Measurements from ENCODE around the gene NEURL1B. TPM values are rescaled to one million over a fixed set of nuclear protein-coding genes. Genes with fewer than 3 reads are reported as not detected.

Gene NEURL1B
- polyA plus RNA-seq, 1 of the 3 experiments (the other 2 are of a cell fraction), result 2.8 TPM

DNA sequence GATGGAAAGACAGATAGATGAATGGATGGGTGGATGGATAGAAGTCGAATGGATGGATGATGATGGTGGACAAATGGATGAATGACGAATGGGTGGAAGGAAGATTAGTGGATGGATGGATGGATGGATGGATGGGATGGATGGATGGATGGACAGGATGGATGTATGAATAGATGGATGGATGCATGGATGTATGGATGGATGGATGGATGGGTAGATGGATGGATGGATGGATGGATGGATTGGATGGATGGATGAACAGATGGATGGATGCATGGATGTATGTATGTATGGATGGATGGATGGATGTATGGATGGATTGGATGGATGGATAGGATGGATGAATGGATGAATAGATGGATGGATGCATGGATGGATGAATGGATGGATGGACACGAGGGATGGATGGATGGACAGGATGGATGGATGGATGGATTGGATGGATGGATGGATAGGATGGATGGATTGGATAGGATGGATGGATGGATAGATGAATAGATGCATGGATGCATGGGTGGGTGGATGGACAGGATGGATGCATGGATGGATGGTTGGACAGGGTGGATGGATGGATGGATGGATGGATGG, 77.6 kb downstream of the NEURL1B start (continued):
- TF ChIP-seq, protein P1, sequence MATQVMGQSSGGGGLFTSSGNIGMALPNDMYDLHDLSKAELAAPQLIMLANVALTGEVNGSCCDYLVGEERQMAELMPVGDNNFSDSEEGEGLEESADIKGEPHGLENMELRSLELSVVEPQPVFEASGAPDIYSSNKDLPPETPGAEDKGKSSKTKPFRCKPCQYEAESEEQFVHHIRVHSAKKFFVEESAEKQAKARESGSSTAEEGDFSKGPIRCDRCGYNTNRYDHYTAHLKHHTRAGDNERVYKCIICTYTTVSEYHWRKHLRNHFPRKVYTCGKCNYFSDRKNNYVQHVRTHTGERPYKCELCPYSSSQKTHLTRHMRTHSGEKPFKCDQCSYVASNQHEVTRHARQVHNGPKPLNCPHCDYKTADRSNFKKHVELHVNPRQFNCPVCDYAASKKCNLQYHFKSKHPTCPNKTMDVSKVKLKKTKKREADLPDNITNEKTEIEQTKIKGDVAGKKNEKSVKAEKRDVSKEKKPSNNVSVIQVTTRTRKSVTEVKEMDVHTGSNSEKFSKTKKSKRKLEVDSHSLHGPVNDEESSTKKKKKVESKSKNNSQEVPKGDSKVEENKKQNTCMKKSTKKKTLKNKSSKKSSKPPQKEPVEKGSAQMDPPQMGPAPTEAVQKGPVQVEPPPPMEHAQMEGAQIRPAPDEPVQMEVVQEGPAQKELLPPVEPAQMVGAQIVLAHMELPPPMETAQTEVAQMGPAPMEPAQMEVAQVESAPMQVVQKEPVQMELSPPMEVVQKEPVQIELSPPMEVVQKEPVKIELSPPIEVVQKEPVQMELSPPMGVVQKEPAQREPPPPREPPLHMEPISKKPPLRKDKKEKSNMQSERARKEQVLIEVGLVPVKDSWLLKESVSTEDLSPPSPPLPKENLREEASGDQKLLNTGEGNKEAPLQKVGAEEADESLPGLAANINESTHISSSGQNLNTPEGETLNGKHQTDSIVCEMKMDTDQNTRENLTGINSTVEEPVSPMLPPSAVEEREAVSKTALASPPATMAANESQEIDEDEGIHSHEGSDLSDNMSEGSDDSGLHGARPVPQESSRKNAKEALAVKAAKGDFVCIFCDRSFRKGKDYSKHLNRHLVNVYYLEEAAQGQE (IDR thresholded peaks at IDR 0.05; ENCODE audit: low read depth, low read length), result no peak

DNA sequence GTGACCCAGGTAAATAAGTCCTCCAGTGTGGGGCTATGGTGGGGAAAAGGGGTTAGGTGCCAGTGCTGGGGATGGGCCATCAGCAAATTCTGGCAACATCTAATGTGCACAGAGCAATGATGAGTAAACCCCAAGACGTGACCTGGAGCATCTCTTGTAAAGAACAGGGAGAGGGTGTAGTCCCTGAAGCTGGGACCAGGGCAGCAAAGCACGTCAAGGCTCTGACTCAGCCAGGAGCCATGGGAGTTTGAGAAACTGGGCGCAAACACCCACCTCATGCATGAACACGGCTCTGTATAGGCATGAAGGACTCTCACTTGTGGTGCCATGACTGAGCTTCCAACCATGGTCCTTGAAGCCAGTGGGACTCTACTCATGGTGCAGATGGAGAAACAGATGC, 78.1 kb downstream of the NEURL1B start:
- ChIA-PET CTCF (interaction anchor here (2.0 to 2.3 kb wide), 3 partner anchors 52 to 213 kb away, joined by 7 to 14 read pairs (median 9); partner anchors contain the start of gene DUSP1), POLR2A (interaction anchor here (1.7 kb wide), 1 partner anchor 52 kb away, joined by 7 read pairs; the partner anchor contains the start of gene DUSP1)
- H3K4me3 ChIP-seq (ENCODE audit: low read depth in 2 of 2, low read length in 1 of 2), result no peak overlapping the region

DNA sequence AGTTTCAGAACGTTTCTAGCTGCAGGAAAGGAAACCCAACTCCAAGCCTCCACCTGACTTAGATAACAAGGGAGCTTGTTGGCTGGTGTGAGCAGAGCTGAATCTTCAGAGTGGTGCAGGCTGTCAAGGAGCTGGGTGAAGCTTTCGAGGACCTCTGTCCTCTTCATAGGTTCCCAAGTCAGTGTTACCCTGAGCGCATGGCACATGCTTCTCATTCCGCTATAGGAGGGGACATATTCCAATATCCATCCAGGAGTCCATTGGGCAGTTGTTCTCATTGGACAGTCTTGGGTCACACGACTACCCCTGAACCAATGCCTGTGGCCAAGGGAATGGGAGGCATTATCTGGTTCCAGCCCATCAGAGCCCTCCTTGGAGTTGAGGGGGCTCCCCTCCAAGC, 79.6 kb downstream of the NEURL1B start:
- TF ChIP-seq, protein P2, sequence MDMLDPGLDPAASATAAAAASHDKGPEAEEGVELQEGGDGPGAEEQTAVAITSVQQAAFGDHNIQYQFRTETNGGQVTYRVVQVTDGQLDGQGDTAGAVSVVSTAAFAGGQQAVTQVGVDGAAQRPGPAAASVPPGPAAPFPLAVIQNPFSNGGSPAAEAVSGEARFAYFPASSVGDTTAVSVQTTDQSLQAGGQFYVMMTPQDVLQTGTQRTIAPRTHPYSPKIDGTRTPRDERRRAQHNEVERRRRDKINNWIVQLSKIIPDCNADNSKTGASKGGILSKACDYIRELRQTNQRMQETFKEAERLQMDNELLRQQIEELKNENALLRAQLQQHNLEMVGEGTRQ (IDR thresholded peaks at IDR 0.05; ENCODE audit: borderline replicate concordance, low read depth, low read length), result no peak
- TF ChIP-seq RFX5 (IDR thresholded peaks at IDR 0.05; ENCODE audit: low read length), result no peak
- TF ChIP-seq RCOR1 (IDR thresholded peaks at IDR 0.05; ENCODE audit: low read length), result no peak
- H2AFZ ChIP-seq (ENCODE audit: low read depth), result no peak overlapping the region
- no peak overlapping the region for H3K4me3 ChIP-seq (ENCODE audit: low read depth in 2 of 2, low read length in 1 of 2)
- WGBS (ENCODE audit: low lambda C conversion rate), result 75% methylated on average over 4 of the region's 5 CpGs
- H3K27me3 ChIP-seq (ENCODE audit: insufficient read depth), result no peaks in the 10 kb centered on the region
- H3K79me2 ChIP-seq (ENCODE audit: insufficient read depth), result no peaks in the 10 kb centered on the region
- peaks cover 5% of the 10 kb centered on the region in 2 experiments; a peak in 2 of 4 replicates for H3K4me1 ChIP-seq (ENCODE audit: control insufficient read depth in 1 of 2, insufficient read depth in 2 of 2, low read depth in 1 of 2, low read length in 1 of 2)
- POLR2A ChIA-PET, result interaction anchor here (1.7 kb wide), 1 partner anchor 50 kb away, joined by 7 read pairs; the partner anchor contains the start of gene DUSP1
- no peaks in the 10 kb centered on the region for H4K20me1 ChIP-seq (ENCODE audit: insufficient read depth)
- H3K9ac ChIP-seq, result no peak overlapping the region
- no peaks in the 10 kb centered on the region for H3K9me3 ChIP-seq
- CTCF ChIA-PET, result interaction anchor here (1.1 to 2.3 kb wide), 5 partner anchors 12 to 852 kb away, joined by 4 to 14 read pairs (median 7); partner anchors contain the start of gene DUSP1
- no peaks in the 10 kb centered on the region for H3K9me2 ChIP-seq
- H3K36me3 ChIP-seq (replicated peaks in 1 of 2; ENCODE audit: control insufficient read depth in 1 of 2, insufficient read depth in 2 of 2, low read length in 1 of 2), result no peaks in the 10 kb centered on the region
- H3K27ac ChIP-seq (ENCODE audit: low read depth in 2 of 2, low read length in 1 of 2), result no peak overlapping the region
- no peaks in the 10 kb centered on the region for H3F3A ChIP-seq (replicated peaks; ENCODE audit: insufficient read depth)
- DNase-seq, result no peak
- H3K4me2 ChIP-seq, result no peak overlapping the region

More for the DNA sequence above, 78.1 kb downstream of the NEURL1B start:
- peaks cover 5 to 13% of the 10 kb centered on the region in 2 experiments; a peak in 2 of 4 replicates for H3K4me1 ChIP-seq (ENCODE audit: control insufficient read depth in 1 of 2, insufficient read depth in 2 of 2, low read depth in 1 of 2, low read length in 1 of 2)
- no peak for DNase-seq
- H3K9ac ChIP-seq, result no peak overlapping the region
- H3K27me3 ChIP-seq (ENCODE audit: insufficient read depth), result no peaks in the 10 kb centered on the region
- TF ChIP-seq FOXM1 (IDR thresholded peaks at IDR 0.05; ENCODE audit: low read depth) (no peak), SMC3 (IDR thresholded peaks at IDR 0.05; ENCODE audit: low read depth, low read length) (no peak), FOXJ3 (CRISPR knock-in tag; IDR thresholded peaks at IDR 0.05) (no peak), YY1 (IDR thresholded peaks at IDR 0.05; ENCODE audit: low read depth) (no peak), TEAD4 (IDR thresholded peaks at IDR 0.05; ENCODE audit: borderline replicate concordance, insufficient read depth) (no peak), RAD21 (IDR thresholded peaks at IDR 0.05; ENCODE audit: low read length) (no peak)
- TF ChIP-seq, protein P3, sequence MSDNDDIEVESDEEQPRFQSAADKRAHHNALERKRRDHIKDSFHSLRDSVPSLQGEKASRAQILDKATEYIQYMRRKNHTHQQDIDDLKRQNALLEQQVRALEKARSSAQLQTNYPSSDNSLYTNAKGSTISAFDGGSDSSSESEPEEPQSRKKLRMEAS (IDR thresholded peaks at IDR 0.05; ENCODE audit: low read depth), result no peak
- H3F3A ChIP-seq (replicated peaks; ENCODE audit: insufficient read depth), result no peaks in the 10 kb centered on the region
- H3K36me3 ChIP-seq (replicated peaks in 1 of 2; ENCODE audit: control insufficient read depth in 1 of 2, insufficient read depth in 2 of 2, low read length in 1 of 2), result no peaks in the 10 kb centered on the region
- no peak overlapping the region for H2AFZ ChIP-seq (ENCODE audit: low read depth)
- no peaks in the 10 kb centered on the region for H3K9me3 ChIP-seq
- 75% methylated on average over 3 of the region's 4 CpGs for WGBS (ENCODE audit: low lambda C conversion rate)
- H4K20me1 ChIP-seq (ENCODE audit: insufficient read depth), result no peaks in the 10 kb centered on the region
- H3K27ac ChIP-seq (ENCODE audit: low read depth in 2 of 2, low read length in 1 of 2), result no peak overlapping the region
- H3K9me2 ChIP-seq, result no peaks in the 10 kb centered on the region
- H3K4me2 ChIP-seq, result no peak overlapping the region
- no peaks in the 10 kb centered on the region for H3K79me2 ChIP-seq (ENCODE audit: insufficient read depth)
